GM12872 (cell line): ENCODE results near the gene CCR4.
A peak's percentile ranks its signal among the peaks of the same experiment; 100 is the strongest.

Source experiments
- TF ChIP-seq, protein P1 (sequence below): IDR thresholded peaks from 3 replicates; pipeline ENCODE4 v1.5.1; 2011; ENCODE audit warnings: low read depth, mild to moderate bottlenecking, low read length, moderate library complexity; ENCODE audit not compliant: insufficient read depth

The CCR4 gene

DNA sequence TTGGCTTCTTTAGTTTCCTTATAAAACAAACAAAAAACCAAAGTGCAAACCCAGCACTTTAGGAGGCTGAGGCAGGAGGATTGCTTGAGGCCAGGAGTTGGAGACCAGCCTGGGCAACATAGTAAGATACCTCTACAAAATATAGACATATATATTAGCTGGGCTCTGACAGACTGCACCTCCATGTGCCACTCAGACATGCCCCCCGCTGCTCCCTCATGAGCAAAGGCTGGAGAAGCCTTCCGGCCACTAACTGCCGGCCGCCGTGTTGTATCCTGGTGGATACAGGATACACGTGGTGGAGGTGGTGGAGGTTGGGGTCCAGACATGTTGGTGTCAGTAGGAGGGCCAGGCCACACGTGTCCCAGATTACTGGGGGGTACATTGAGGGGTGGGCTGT, 29.4 kb upstream of the CCR4 start:
- TF ChIP-seq, protein P1, sequence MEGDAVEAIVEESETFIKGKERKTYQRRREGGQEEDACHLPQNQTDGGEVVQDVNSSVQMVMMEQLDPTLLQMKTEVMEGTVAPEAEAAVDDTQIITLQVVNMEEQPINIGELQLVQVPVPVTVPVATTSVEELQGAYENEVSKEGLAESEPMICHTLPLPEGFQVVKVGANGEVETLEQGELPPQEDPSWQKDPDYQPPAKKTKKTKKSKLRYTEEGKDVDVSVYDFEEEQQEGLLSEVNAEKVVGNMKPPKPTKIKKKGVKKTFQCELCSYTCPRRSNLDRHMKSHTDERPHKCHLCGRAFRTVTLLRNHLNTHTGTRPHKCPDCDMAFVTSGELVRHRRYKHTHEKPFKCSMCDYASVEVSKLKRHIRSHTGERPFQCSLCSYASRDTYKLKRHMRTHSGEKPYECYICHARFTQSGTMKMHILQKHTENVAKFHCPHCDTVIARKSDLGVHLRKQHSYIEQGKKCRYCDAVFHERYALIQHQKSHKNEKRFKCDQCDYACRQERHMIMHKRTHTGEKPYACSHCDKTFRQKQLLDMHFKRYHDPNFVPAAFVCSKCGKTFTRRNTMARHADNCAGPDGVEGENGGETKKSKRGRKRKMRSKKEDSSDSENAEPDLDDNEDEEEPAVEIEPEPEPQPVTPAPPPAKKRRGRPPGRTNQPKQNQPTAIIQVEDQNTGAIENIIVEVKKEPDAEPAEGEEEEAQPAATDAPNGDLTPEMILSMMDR = no peak

GRCh38 chr3:32930161-32930560, 21.3 kb upstream of the CCR4 start:
- TF ChIP-seq, protein P1 = no peak

- TF ChIP-seq, protein P1 = peak; percentile 63
Measured at GRCh38 chr3:32934150-32934742, 17.2 kb upstream of the CCR4 start.

DNA sequence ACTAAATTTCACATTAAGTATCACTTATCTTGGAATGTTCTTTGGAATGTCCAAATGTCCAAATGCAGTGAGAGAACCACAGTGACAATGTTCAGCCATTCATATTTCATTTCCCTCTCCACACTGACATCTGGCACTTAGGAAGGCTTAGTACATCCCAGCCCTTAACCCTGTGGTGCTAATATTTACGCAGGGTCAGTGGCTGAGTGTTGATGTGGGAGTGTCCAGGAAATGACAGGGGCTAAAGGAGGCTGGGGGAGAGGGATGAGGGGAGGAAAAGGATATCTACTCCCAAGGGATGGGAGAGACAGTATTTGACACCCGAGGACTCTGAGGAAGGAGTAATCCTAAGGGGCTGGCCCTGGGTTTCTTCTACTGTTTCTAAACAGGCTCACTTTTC, 14.1 kb upstream of the CCR4 start:
- TF ChIP-seq, protein P1 = no peak

DNA sequence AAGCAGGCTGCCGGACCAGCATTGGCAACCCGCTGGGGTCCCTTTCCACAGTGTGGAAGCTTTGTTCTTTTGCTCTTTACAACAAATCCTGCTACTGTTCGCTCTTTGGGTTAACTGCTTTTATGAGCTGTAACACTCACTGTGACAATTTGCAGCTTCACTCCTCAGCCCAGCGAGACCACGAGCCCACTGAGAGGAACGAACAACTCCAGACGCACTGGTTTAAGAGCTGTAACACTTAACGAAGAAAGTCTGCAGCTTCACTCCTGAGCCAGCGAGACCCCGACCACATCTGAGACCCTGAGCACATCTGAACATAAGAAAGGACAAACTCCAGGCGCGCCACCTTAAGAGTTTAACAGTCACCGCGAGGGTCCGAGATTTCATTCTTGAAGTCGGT, 10.7 kb upstream of the CCR4 start:
- TF ChIP-seq, protein P1 = no peak

- TF ChIP-seq, protein P1 = no peak
Measured at GRCh38 chr3:32945136-32945535, 6.3 kb upstream of the CCR4 start.

DNA sequence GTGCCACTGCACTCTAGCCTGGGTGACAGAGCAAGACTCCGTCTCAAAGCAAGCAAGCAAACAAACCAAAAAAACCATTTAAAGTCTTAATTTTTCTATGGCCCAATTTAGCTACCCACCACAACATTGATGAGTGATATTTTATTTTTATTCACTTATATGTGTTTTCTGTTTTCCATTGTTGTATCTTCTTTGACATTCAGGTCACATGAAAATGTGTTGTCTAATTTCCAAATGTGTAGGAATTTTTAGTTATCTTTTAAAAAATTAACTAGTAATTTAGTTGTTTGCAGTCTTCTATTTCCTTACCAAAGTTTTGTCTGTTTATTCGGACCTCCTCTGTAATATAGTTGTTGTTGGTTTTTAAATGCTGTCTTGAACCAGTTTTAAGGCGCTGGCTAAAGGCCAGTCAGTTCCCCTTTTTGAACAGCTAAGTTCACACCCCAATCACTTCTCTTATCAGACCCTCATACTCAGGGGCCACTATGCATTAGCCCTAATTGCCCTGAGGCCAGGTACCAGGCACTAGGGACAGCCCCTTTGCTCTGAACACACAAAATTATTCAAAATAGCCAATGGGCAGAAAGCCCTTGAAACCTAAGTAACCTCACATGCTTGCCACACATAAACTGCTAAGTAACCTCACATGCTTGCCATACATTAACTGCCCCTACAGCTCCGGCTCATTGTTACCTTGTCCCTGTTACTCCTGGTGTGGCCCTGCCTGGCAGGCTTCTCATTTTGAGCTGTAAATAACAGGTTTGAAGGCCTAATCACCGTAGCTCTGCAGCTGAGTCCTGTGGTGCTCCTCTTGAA, 4.3 kb upstream of the CCR4 start:
- TF ChIP-seq, protein P1 = no peak
